HCT116 (cell line): Measurements from ENCODE around the gene RAET1L.

ENCODE experiments used
- EZH2 ChIP-seq: fragments of 200-600 bp; sonication (generic); IDR thresholded peaks from 2 replicates; pipeline ENCODE4 v1.6.1; 2017; ENCODE audit warnings: antibody characterized with exemption, mixed run types
- JUND ChIP-seq: IDR thresholded peaks from 2 replicates; pipeline ENCODE4 v1.6.1; 2012
- POLR2A ChIP-seq: IDR thresholded peaks from 2 replicates; pipeline ENCODE4 v1.7.0; 2011; ENCODE audit warnings: borderline replicate concordance; ENCODE audit not compliant: insufficient read depth, insufficient read length; ENCODE audit errors: extremely low read depth
- POLR2AphosphoS5 ChIP-seq: IDR thresholded peaks from 2 replicates; pipeline ENCODE4 v1.6.1; 2011; ENCODE audit warnings: mild to moderate bottlenecking, low read depth, low read length, moderate library complexity
- RAD21 ChIP-seq: IDR thresholded peaks from 2 replicates; pipeline ENCODE4 v1.6.1; 2012; ENCODE audit warnings: low read depth, mild to moderate bottlenecking
- SP1 ChIP-seq: IDR thresholded peaks from 2 replicates; pipeline ENCODE4 v1.6.1; 2012; ENCODE audit warnings: low read depth
- TCF7L2 ChIP-seq: IDR thresholded peaks from 2 replicates; pipeline ENCODE4 v1.7.0; 2011; ENCODE audit warnings: borderline replicate concordance, inconsistent platforms; ENCODE audit not compliant: insufficient read depth, insufficient read length; ENCODE audit errors: extremely low read depth
- YY1 ChIP-seq: IDR thresholded peaks from 2 replicates; pipeline ENCODE4 v1.6.1; 2011; ENCODE audit warnings: low read length, low read depth, moderate library complexity, mild to moderate bottlenecking; ENCODE audit not compliant: insufficient replicate concordance; ENCODE audit errors: extremely low read depth
- ZFX ChIP-seq: fragments of 450-650 bp; IDR thresholded peaks from 2 replicates; pipeline ENCODE4 v1.6.1; 2017
- ZNF274 ChIP-seq: fragments of 200-500 bp; sonication (Bioruptor generic); IDR thresholded peaks from 2 replicates; pipeline ENCODE4 v1.6.1; 2014; ENCODE audit warnings: mild to moderate bottlenecking, low read depth, low read length, inconsistent platforms
- TF ChIP-seq, protein P1 (sequence below), 3 experiments: fragments of 200-600 bp in 1 of 3; sonication (generic) in 1 of 3; IDR thresholded peaks in 2 of 3; conservative IDR thresholded peaks in 1 of 3; 2 replicates each; pipeline ENCODE4 v1.5.1; 2012 to 2017; ENCODE audit warnings: low read depth in 2 of 3, low read length in 2 of 3, antibody characterized with exemption in 1 of 3, borderline replicate concordance in 1 of 3, control low read depth in 1 of 3, mild to moderate bottlenecking in 1 of 3, mixed read lengths in 1 of 3, mixed run types in 1 of 3, moderate library complexity in 1 of 3; ENCODE audit not compliant: insufficient read depth in 1 of 3
- TF ChIP-seq, protein P2 (sequence below): IDR thresholded peaks from 2 replicates; pipeline ENCODE4 v1.6.1; 2012
- TF ChIP-seq, protein P3 (sequence below): IDR thresholded peaks from 2 replicates; pipeline ENCODE4 v1.6.1; 2012; ENCODE audit warnings: low read depth

DNA sequence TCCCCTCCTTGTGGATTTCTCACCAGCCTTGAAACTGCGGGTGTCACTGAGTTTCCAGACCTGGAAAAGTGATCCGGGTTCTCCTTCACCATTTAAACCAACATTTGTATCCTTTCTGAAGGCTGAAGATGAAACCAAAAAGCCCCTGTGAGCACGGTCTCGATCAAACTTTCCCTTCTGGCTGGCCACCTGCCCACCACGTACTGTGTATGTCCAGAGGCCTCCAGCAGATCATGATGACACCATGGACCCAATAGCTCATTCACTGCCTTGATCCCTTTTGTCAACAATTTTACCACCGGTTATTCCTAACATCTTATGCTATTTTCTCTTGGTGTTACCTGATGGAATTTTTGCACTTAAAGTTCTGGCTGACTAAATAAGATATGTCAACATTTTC is 46.0 kb downstream of the RAET1L start:
- TF ChIP-seq, protein P1, sequence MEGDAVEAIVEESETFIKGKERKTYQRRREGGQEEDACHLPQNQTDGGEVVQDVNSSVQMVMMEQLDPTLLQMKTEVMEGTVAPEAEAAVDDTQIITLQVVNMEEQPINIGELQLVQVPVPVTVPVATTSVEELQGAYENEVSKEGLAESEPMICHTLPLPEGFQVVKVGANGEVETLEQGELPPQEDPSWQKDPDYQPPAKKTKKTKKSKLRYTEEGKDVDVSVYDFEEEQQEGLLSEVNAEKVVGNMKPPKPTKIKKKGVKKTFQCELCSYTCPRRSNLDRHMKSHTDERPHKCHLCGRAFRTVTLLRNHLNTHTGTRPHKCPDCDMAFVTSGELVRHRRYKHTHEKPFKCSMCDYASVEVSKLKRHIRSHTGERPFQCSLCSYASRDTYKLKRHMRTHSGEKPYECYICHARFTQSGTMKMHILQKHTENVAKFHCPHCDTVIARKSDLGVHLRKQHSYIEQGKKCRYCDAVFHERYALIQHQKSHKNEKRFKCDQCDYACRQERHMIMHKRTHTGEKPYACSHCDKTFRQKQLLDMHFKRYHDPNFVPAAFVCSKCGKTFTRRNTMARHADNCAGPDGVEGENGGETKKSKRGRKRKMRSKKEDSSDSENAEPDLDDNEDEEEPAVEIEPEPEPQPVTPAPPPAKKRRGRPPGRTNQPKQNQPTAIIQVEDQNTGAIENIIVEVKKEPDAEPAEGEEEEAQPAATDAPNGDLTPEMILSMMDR (IDR thresholded peaks at IDR 0.05 in 2 of 3, conservative IDR thresholded peaks at IDR 0.05 in 1 of 3; ENCODE audit: borderline replicate concordance in 1 of 3, insufficient read depth in 1 of 3, low read depth in 2 of 3, low read length in 2 of 3) = no peak
- no peak for TF ChIP-seq POLR2AphosphoS5
- no peak for TF ChIP-seq ZNF274
- no peak for TF ChIP-seq POLR2A
- TF ChIP-seq RAD21 = no peak
- no peak for TF ChIP-seq EZH2
- TF ChIP-seq, protein P2, sequence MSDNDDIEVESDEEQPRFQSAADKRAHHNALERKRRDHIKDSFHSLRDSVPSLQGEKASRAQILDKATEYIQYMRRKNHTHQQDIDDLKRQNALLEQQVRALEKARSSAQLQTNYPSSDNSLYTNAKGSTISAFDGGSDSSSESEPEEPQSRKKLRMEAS = no peak
- TF ChIP-seq, protein P3, sequence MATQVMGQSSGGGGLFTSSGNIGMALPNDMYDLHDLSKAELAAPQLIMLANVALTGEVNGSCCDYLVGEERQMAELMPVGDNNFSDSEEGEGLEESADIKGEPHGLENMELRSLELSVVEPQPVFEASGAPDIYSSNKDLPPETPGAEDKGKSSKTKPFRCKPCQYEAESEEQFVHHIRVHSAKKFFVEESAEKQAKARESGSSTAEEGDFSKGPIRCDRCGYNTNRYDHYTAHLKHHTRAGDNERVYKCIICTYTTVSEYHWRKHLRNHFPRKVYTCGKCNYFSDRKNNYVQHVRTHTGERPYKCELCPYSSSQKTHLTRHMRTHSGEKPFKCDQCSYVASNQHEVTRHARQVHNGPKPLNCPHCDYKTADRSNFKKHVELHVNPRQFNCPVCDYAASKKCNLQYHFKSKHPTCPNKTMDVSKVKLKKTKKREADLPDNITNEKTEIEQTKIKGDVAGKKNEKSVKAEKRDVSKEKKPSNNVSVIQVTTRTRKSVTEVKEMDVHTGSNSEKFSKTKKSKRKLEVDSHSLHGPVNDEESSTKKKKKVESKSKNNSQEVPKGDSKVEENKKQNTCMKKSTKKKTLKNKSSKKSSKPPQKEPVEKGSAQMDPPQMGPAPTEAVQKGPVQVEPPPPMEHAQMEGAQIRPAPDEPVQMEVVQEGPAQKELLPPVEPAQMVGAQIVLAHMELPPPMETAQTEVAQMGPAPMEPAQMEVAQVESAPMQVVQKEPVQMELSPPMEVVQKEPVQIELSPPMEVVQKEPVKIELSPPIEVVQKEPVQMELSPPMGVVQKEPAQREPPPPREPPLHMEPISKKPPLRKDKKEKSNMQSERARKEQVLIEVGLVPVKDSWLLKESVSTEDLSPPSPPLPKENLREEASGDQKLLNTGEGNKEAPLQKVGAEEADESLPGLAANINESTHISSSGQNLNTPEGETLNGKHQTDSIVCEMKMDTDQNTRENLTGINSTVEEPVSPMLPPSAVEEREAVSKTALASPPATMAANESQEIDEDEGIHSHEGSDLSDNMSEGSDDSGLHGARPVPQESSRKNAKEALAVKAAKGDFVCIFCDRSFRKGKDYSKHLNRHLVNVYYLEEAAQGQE = no peak
- TF ChIP-seq SP1 = no peak
- no peak for TF ChIP-seq YY1
- no peak for TF ChIP-seq TCF7L2
- TF ChIP-seq JUND = no peak
- no peak for TF ChIP-seq ZFX
